Measurements from ENCODE around the gene PRRT4. TPM values are rescaled to one million over a fixed set of nuclear protein-coding genes. Genes with fewer than 3 reads are reported as not detected.

The PRRT4 gene
- total and polyA plus RNA-seq, 9 of the 15 experiments (the other 6 are each of a cell fraction or from before 2014, with no cell fraction given), result not detected

- TF ChIP-seq SIX5 (IDR thresholded peaks at IDR 0.05; ENCODE audit: borderline replicate concordance in 1 of 2, insufficient read depth in 1 of 2, low read depth in 1 of 2, low read length in 2 of 2) (peak; percentile 62 to 73; a peak in 3 of 4 replicates), ZNF785 (CRISPR knock-in tag; IDR thresholded peaks at IDR 0.05) (no peak), ZNF280A (IDR thresholded peaks at IDR 0.05; ENCODE audit: low read depth, partially characterized antibody) (no peak), SAP30 (IDR thresholded peaks at IDR 0.05; ENCODE audit: borderline replicate concordance, insufficient read depth, low read depth, low read length, poor library complexity, severe bottlenecking) (peak; percentile 97), TBP (optimal IDR thresholded peaks at IDR 0.05; ENCODE audit: low read depth, low read length) (peak; percentile 93), TSC22D4 (tag; IDR thresholded peaks at IDR 0.05) (no peak), ASH1L (IDR thresholded peaks at IDR 0.05; ENCODE audit: borderline replicate concordance, low read depth, partially characterized antibody) (no peak), ZBTB5 (IDR thresholded peaks at IDR 0.05) (no peak), ZNF133 (CRISPR knock-in tag; IDR thresholded peaks at IDR 0.05) (no peak), RNF219 (CRISPR knock-in tag; IDR thresholded peaks at IDR 0.05) (no peak), MBD2 (IDR thresholded peaks at IDR 0.05; ENCODE audit: borderline replicate concordance, low read depth) (peak; percentile 91), ZNF583 (CRISPR knock-in tag; IDR thresholded peaks at IDR 0.05) (peak; percentile 74; the same call in 1 of the 2 replicates)
These were observed 17.7 kb downstream of the PRRT4 start, which contains the start of gene RBM28 (continued) for GRCh38 chr7:128343554-128344430.

Data from K562 (cell line).